B cell (primary cell): Measurements from ENCODE around the gene PRKAB1.

ENCODE experiments used
- EZH2 ChIP-seq: IDR thresholded peaks from 2 replicates; pipeline ENCODE4 v1.6.1; 2012; ENCODE audit warnings: borderline replicate concordance, low read depth, mild to moderate bottlenecking, moderate library complexity, low read length; ENCODE audit not compliant: insufficient read depth, poor library complexity, severe bottlenecking
- TF ChIP-seq, protein P1 (sequence below): fragments of 200-600 bp; IDR thresholded peaks from one replicate; pipeline ENCODE4 v1.8.0; 2022; ENCODE audit warnings: antibody characterized with exemption, mild to moderate bottlenecking

DNA sequence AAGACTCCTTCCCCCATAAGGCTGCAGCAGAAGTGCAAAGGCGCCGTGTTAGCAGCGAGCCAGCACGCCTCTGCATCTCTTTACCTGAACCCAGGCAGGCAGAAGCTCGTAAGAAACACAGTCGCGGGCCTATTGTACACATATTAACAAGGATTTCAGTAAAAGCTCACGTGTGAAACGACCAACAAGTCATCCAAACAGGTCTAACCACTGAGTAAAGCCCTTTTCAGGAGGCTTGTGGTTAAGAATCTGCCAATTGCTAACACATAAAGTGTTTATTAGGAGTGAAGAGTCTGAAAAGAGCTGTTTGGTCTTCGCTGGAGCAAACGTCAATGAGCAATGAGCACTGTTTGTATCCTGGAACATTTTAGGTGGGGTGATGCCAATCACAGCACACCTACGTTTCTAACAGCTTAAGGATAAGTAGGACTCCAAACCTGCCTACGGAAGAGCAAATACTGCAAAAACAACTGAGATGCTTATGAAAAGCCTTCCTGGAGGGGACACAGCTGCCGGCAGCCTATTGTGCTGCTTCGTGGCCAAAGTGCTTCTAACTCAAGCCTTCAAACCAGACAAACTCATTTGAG, 43.1 kb downstream of the PRKAB1 start:
- TF ChIP-seq, protein P1, sequence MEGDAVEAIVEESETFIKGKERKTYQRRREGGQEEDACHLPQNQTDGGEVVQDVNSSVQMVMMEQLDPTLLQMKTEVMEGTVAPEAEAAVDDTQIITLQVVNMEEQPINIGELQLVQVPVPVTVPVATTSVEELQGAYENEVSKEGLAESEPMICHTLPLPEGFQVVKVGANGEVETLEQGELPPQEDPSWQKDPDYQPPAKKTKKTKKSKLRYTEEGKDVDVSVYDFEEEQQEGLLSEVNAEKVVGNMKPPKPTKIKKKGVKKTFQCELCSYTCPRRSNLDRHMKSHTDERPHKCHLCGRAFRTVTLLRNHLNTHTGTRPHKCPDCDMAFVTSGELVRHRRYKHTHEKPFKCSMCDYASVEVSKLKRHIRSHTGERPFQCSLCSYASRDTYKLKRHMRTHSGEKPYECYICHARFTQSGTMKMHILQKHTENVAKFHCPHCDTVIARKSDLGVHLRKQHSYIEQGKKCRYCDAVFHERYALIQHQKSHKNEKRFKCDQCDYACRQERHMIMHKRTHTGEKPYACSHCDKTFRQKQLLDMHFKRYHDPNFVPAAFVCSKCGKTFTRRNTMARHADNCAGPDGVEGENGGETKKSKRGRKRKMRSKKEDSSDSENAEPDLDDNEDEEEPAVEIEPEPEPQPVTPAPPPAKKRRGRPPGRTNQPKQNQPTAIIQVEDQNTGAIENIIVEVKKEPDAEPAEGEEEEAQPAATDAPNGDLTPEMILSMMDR: no peak
- no peak for TF ChIP-seq EZH2
